Heart left ventricle (tissue), 16 donors: ENCODE data around the gene BMP5. TPM values are rescaled to one million over a fixed set of nuclear protein-coding genes. Genes with fewer than 3 reads are reported as not detected.

Experiments used
- ATAC-seq, 4 donors: fragments of 200-7000 bp; cut with Tn5 transposase; one replicate each; pipeline ENCODE4 v1.9.1; 2020 to 2022; ENCODE audit warnings: moderate library complexity in 4 of 4, mild to moderate bottlenecking in 3 of 4, moderate number of reproducible peaks in 1 of 4
- DNase-seq, 5 donors: peaks; one replicate each; pipeline ENCODE4 v3.0.0-alpha.2; 2020
- H3K27ac ChIP-seq, 12 donors: fragments of 200-600 bp; sonication (generic) in 4 of 12; one replicate each; pipeline versions ENCODE4 v1.5.0 to v1.8.0; 2016 to 2022; ENCODE audit warnings: mild to moderate bottlenecking in 2 of 12
- H3K27me3 ChIP-seq, 9 donors: fragments of 200-600 bp; sonication (generic) in 2 of 9; one replicate each; pipeline versions ENCODE4 v1.5.1 to v1.8.0; 2016 to 2022; ENCODE audit warnings: mild to moderate bottlenecking in 3 of 9
- H3K36me3 ChIP-seq, 9 donors: fragments of 200-600 bp; sonication (generic) in 2 of 9; one replicate each; pipeline versions ENCODE4 v1.5.0 to v1.8.0; 2018 to 2022; ENCODE audit warnings: mild to moderate bottlenecking in 2 of 9
- H3K4me1 ChIP-seq, 12 donors: fragments of 200-600 bp; sonication (generic) in 4 of 12; one replicate each; pipeline versions ENCODE4 v1.5.0 to v1.8.0; 2016 to 2022; ENCODE audit warnings: mild to moderate bottlenecking in 3 of 12
- H3K4me3 ChIP-seq, 12 donors: fragments of 200-600 bp; sonication (generic) in 4 of 12; one replicate each; pipeline versions ENCODE4 v1.5.0 to v1.8.0; 2017 to 2022; ENCODE audit warnings: mild to moderate bottlenecking in 9 of 12, moderate library complexity in 4 of 12
- H3K9me3 ChIP-seq, 12 donors: fragments of 200-600 bp; sonication (generic) in 4 of 12; one replicate each; pipeline versions ENCODE4 v1.5.0 to v1.8.0; 2016 to 2022; ENCODE audit warnings: mild to moderate bottlenecking in 1 of 12
- CTCF ChIP-seq, 12 donors: fragments of 200-600 bp; sonication (generic) in 4 of 12; IDR thresholded peaks; one replicate each; pipeline versions ENCODE4 v1.5.0 to v1.8.0; 2018 to 2022; ENCODE audit warnings: antibody characterized with exemption in 12 of 12, mild to moderate bottlenecking in 5 of 12
- POLR2A ChIP-seq, 2 donors: fragments of 450-650 bp; IDR thresholded peaks; one replicate each; pipeline ENCODE4 v1.6.1; 2017; ENCODE audit warnings: antibody characterized with exemption in 2 of 2, mild to moderate bottlenecking in 2 of 2, moderate library complexity in 2 of 2
- WGBS, 4 donors: extraction: QIAGEN DNeasy Blood & Tissue Kit in 2 of 4; methylation state at CpG; one replicate each; pipeline versions ENCODE4 v1.1.5 to v1.1.7; 2013 to 2018; 5-methylcytosine and 5-hydroxymethylcytosine counted together
- intact Hi-C, 10 donors: fragments of 100-400 bp; cut with DNase I; formaldehyde crosslinking; loops; one replicate each; pipeline versions ENCODE4 v1.11.1 to v1.14.2; 2022
- polyA plus RNA-seq, 2 donors: library from polyadenylated mRNA; stranded (reverse); fragments of 200-250 nt; gene quantifications; one replicate each; pipeline ENCODE4 v1.2.3, GENCODE V29; 2013
- total RNA-seq, 9 donors: library from RNA; depleted of rRNA in 2 of 9; stranded (reverse); fragments of >200 nt in 2 of 9; fragmentation: NEBNext Ultra II Directional in 3 of 9; extraction: Animal tissue kit (Norgen Biotek cat#: 25700) in 3 of 9; gene quantifications; one replicate each; pipeline versions ENCODE4 v1.1.0 to v1.2.4, GENCODE V29; 2016 to 2023
- donor health status: ischemic (EF 13 %, LVEDD 7.1; RV severe dilation, severe dysfunction).
- donor health status: healthy with polysubstance abuse.
- donor health status: DM: no; HTN: yes; CAD: no.
- donor health status: DM: no; HTN: no; CAD: no.
- donor health status: ischemic (EF 25% LVEDD 6.9; RV normal size, moderate dysfunction).
- donor health status: ischemic (EF 25% LVEDD 5.7; RV mildly dilated, moderate dysfunction).
- donor health status: healthy.
- donor health status: DM: yes; HTN: yes; CAD: no.
- donor health status: ischemic (EF 35%, LVEDD 5.7; RV mildly dilated, moderate dysfunction).
- donor health status: nonischemic (EF 11% LVEDD 7.7; RV severe dilation, severe dysfunction).
- donor health status: DM: yes; HTN: yes; CAD: no.
- donor health status: PGD.
- donor health status: ischemic (EF 29% LVEDD 5.4; RV normal size, mild dysfunction).
- donor health status: nonischemic (EF 23%, LVEDD 6.1; RV moderate dilation, normal function).

Gene BMP5
- total and polyA plus RNA-seq, 11 donors = 0.86 to 5.8 (median 2.2) TPM

- TF ChIP-seq CTCF (IDR thresholded peaks at IDR 0.05) = no peak
- no peak for TF ChIP-seq POLR2A (IDR thresholded peaks at IDR 0.05)
- H3K27ac ChIP-seq = no peak overlapping the region
- DNase-seq (no peak), ATAC-seq (no peak)
- intact Hi-C loops = no loop called here
- H3K36me3 ChIP-seq = no peaks in the 10 kb centered on the region
- no peak overlapping the region for H3K4me3 ChIP-seq
- no peaks in the 10 kb centered on the region for H3K9me3 ChIP-seq
- WGBS, 4 donors = 54 to 79% (median 70%) methylated on average over 2 of the region's 2 CpGs
- peaks cover 0 to 15% (median 6%) of the 10 kb centered on the region in 12 donors for H3K4me1 ChIP-seq
- H3K27me3 ChIP-seq = no peaks in the 10 kb centered on the region
Observed at GRCh38 chr6:55822815-55823214, 52.6 kb downstream of the BMP5 start.

- TF ChIP-seq POLR2A (IDR thresholded peaks at IDR 0.05) (no peak), CTCF (IDR thresholded peaks at IDR 0.05) (no peak)
- no peak for ATAC-seq
Observed at GRCh38 chr6:55822005-55822404, 53.4 kb downstream of the BMP5 start.

GRCh38 chr6:55820696-55821095 lies 54.7 kb downstream of the BMP5 start:
- DNase-seq (no peak), ATAC-seq (peak in 1 of 4 donors; percentile 42)
- Histone ChIP-seq H3K4me1 (peaks cover 0 to 11% (median 5%) of the 10 kb centered on the region in 12 donors), H3K36me3 (no peaks in the 10 kb centered on the region), H3K27ac (peak overlapping the region in 1 of 12 donors; percentile 7), H3K4me3 (no peak overlapping the region), H3K9me3 (no peaks in the 10 kb centered on the region), H3K27me3 (no peaks in the 10 kb centered on the region)
- TF ChIP-seq CTCF (IDR thresholded peaks at IDR 0.05) = no peak
- TF ChIP-seq POLR2A (IDR thresholded peaks at IDR 0.05) = no peak
- 63 to 72% (median 68%) methylated on average over 1 of the region's 1 CpG for WGBS, 4 donors
- intact Hi-C loops = no loop called here

More at GRCh38 chr6:55822005-55822404, 53.4 kb downstream of the BMP5 start:
- no peak for DNase-seq
- Histone ChIP-seq H3K4me3 (no peak overlapping the region), H3K9me3 (no peaks in the 10 kb centered on the region), H3K4me1 (peaks cover 0 to 15% (median 6%) of the 10 kb centered on the region in 12 donors), H3K36me3 (no peaks in the 10 kb centered on the region), H3K27me3 (no peaks in the 10 kb centered on the region), H3K27ac (no peak overlapping the region)
- intact Hi-C loops = no loop called here
- WGBS, 4 donors = 74 to 84% (median 76%) methylated on average over 2 of the region's 2 CpGs

GRCh38 chr6:55819811-55820210 lies 55.6 kb downstream of the BMP5 start:
- intact Hi-C loops = no loop called here
- no peak for DNase-seq
- ATAC-seq = no peak
- Histone ChIP-seq H3K9me3 (no peaks in the 10 kb centered on the region), H3K4me1 (peaks cover 0 to 2% (median 0%) of the 10 kb centered on the region in 12 donors), H3K36me3 (no peaks in the 10 kb centered on the region), H3K27ac (no peak overlapping the region), H3K4me3 (no peak overlapping the region), H3K27me3 (no peaks in the 10 kb centered on the region)
- TF ChIP-seq CTCF (IDR thresholded peaks at IDR 0.05) = no peak
- no peak for TF ChIP-seq POLR2A (IDR thresholded peaks at IDR 0.05)
- 80 to 87% (median 85%) methylated on average over 4 of the region's 4 CpGs for WGBS, 4 donors
